RWPE1 (cell line): ENCODE data around the gene SLC1A2.

Experiments used
- CTCF ChIA-PET: fragments of 350-600 bp; sonication (Branson Sonifier 250); formaldehyde crosslinking; extraction: SDS; loops from one replicate; lab custom pipeline; 2021; lab: Yijun Ruan, JAX
- POLR2A ChIA-PET: fragments of 400-600 bp; formaldehyde crosslinking; extraction: SDS; loops from one replicate; lab custom pipeline; 2020; ENCODE audit warnings: antibody characterized with exemption; ENCODE audit not compliant: low non-redundant PET; lab: Yijun Ruan, JAX
- DNase-seq: peaks from one replicate; pipeline ENCODE4 v3.0.0; 2012; ENCODE audit warnings: low spot score
- H3K27ac ChIP-seq: fragments of 450-650 bp; 2 replicates; pipeline ENCODE4 v1.5.1; 2017
- TF ChIP-seq, protein P1 (sequence below): fragments of 450-650 bp; conservative IDR thresholded peaks from 2 replicates; pipeline ENCODE4 v1.5.1; 2017; ENCODE audit warnings: low read depth, mild to moderate bottlenecking

The SLC1A2 gene

GRCh38 chr11:35218956-35219355 lies 200.4 kb downstream of the SLC1A2 start:
- no peak for DNase-seq
- TF ChIP-seq, protein P1, sequence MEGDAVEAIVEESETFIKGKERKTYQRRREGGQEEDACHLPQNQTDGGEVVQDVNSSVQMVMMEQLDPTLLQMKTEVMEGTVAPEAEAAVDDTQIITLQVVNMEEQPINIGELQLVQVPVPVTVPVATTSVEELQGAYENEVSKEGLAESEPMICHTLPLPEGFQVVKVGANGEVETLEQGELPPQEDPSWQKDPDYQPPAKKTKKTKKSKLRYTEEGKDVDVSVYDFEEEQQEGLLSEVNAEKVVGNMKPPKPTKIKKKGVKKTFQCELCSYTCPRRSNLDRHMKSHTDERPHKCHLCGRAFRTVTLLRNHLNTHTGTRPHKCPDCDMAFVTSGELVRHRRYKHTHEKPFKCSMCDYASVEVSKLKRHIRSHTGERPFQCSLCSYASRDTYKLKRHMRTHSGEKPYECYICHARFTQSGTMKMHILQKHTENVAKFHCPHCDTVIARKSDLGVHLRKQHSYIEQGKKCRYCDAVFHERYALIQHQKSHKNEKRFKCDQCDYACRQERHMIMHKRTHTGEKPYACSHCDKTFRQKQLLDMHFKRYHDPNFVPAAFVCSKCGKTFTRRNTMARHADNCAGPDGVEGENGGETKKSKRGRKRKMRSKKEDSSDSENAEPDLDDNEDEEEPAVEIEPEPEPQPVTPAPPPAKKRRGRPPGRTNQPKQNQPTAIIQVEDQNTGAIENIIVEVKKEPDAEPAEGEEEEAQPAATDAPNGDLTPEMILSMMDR: no peak
- no peak overlapping the region for H3K27ac ChIP-seq
- ChIA-PET CTCF (no interaction called here), POLR2A (no interaction called here)

DNA sequence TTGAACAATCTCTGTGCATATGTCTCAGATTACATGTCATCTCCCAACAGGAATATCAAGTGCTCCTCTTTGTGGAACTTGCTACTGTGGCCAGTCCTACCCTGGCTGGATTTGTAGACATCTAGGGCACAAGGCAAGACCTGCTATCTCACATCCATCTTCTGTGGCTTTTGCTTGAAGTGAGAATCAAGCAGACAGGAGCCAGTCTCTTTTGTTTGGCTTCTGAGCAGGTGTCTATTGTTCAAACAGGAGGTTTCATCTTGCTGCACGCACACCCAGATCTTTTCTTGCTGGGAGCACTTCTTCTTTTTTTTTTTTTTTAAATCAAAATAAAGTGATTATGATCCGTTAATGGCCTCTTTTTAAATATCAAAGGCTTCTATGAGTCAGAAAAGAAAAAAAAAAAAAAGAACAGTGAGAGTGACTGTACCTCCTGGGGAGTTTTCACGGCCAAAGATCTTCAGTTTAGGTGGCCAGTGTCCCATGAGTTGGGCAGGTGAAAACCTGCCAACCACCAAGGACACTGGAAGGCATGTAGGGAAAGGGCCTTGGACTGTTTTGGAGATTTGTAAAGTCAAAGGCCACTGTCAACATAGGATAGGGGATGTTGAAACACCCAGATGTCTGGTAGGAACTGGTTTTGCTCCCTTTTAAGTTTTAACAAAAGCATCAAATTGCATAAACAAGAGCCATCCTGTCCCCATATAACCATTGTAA lies 202.2 kb downstream of the SLC1A2 start:
- no peak overlapping the region for H3K27ac ChIP-seq
- no peak for DNase-seq
- TF ChIP-seq, protein P1: no peak
- ChIA-PET POLR2A (no interaction called here), CTCF (no interaction called here)

DNA sequence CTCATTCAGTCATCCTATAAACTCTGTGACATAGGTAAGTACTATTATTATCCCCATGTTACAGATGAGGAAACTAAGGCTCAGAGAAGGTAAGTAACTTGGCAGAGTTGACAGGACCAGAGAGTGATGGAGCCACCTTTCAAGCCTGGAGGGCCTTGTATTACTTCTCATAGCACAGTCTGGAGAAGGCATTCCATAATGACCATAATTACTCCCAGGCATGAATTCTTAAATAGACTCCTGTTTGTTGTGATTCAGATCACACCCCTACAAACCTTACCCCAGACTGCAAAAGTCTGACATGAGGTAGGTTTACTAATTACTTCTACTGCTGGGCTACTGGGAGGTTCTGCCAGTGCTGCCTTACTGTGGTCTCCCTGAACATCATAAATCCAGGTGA lies 203.4 kb downstream of the SLC1A2 start:
- TF ChIP-seq, protein P1: no peak
- CTCF ChIA-PET: interaction anchor here (0.7 kb wide), 1 partner anchor 277 kb away, joined by 7 read pairs; no protein-coding TSS in a partner anchor
- POLR2A ChIA-PET: no interaction called here
- DNase-seq: no peak
- no peak overlapping the region for H3K27ac ChIP-seq

DNA sequence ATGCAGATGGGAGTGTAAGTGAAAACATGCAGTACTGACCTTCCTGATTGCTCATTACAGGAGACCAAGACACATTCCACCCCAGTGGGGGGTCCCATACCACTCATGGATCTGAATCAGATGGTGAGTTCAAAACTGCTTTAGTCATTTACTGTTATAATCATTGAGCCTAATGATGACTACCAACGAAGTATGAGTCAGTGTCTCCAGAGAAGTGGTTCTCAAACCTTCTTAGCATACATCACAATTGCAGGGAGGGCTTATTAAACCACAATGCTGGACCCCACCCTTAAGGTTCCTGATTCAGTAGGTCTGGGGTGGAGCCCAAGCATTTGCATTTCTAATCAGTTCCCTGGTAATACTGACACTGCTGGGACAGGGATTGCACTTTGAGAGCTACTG lies 204.6 kb downstream of the SLC1A2 start:
- H3K27ac ChIP-seq: no peak overlapping the region
- DNase-seq: peak; percentile 5
- TF ChIP-seq, protein P1: no peak
- ChIA-PET CTCF (interaction anchor here (0.8 kb wide), 1 partner anchor 1130 kb away, joined by 3 read pairs; no protein-coding TSS in a partner anchor), POLR2A (no interaction called here)

GRCh38 chr11:35214226-35214770 lies 205.1 kb downstream of the SLC1A2 start:
- no peak overlapping the region for H3K27ac ChIP-seq
- POLR2A ChIA-PET: no interaction called here
- no peak for DNase-seq
- CTCF ChIA-PET: interaction anchor here (0.7 kb wide), 1 partner anchor 978 kb away, joined by 4 read pairs; no protein-coding TSS in a partner anchor
- TF ChIP-seq, protein P1: no peak

- TF ChIP-seq, protein P1: no peak
- no peak for DNase-seq
- ChIA-PET CTCF (no interaction called here), POLR2A (no interaction called here)
- peak overlapping the region; percentile 65; the same call in 1 of the 2 replicates for H3K27ac ChIP-seq
Measured at GRCh38 chr11:35211952-35212351, 207.4 kb downstream of the SLC1A2 start.
